Thyroid gland (tissue), 4 donors: Measurements from ENCODE around the gene SLC4A1AP.

Experiments used
- POLR2A ChIP-seq, 2 donors: fragments of 450-650 bp; IDR thresholded peaks; one replicate each; pipeline ENCODE4 v1.6.1; 2017; ENCODE audit warnings: antibody characterized with exemption in 2 of 2, mild to moderate bottlenecking in 2 of 2, moderate library complexity in 1 of 2
- TF ChIP-seq, protein P1 (sequence below), 6 experiments: fragments of 200-600 bp in 3 of 6; fragments of 450-650 bp in 3 of 6; sonication (generic) in 3 of 6; IDR thresholded peaks; one replicate each; pipeline ENCODE4 v1.5.1; 2016 to 2019; ENCODE audit warnings: antibody characterized with exemption in 6 of 6, mild to moderate bottlenecking in 2 of 6, inconsistent platforms in 1 of 6, moderate library complexity in 1 of 6

DNA sequence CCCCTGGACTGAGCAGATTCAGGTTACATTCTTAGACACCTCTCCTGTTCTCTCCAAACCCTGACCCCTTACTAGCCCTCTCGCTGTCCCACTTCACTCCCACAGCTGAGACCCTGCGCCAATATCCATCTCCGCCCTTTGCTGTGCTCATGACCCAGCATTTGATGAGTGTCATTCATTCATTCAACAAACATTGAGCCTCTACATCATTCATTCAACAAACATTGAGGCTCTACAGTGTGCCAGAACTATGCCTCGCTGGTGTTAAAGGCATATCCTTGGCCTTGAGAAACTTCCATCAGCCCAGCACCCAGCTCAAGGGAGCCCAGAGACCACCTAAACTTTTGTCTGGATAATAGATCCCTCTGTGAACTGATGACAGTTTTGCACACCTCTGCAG, 65.9 kb downstream of the SLC4A1AP start:
- no peak for TF ChIP-seq POLR2A (IDR thresholded peaks at IDR 0.05)
- TF ChIP-seq, protein P1, sequence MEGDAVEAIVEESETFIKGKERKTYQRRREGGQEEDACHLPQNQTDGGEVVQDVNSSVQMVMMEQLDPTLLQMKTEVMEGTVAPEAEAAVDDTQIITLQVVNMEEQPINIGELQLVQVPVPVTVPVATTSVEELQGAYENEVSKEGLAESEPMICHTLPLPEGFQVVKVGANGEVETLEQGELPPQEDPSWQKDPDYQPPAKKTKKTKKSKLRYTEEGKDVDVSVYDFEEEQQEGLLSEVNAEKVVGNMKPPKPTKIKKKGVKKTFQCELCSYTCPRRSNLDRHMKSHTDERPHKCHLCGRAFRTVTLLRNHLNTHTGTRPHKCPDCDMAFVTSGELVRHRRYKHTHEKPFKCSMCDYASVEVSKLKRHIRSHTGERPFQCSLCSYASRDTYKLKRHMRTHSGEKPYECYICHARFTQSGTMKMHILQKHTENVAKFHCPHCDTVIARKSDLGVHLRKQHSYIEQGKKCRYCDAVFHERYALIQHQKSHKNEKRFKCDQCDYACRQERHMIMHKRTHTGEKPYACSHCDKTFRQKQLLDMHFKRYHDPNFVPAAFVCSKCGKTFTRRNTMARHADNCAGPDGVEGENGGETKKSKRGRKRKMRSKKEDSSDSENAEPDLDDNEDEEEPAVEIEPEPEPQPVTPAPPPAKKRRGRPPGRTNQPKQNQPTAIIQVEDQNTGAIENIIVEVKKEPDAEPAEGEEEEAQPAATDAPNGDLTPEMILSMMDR (IDR thresholded peaks at IDR 0.05) = no peak
